ENCODE data around the gene MAPK8.

Gene MAPK8

DNA sequence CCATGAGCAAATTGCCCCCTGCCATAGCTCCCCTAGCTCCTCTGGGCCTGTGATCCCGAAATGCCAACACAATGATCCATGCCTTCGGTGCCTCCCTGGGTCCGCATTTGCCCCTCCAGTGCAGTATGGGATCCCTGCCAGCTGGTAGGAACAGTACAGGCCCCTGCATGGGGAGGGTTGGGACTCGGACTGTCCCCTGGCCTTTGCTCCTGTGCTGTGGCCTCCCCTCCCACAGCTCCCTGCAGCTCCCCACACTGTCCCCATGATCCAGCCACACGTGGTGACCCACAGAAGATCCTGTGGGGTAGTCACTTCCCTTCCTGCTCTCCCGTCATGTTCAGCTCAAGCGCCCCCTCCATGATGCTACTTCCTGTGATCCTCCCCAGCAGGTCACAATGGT, 140.3 kb downstream of the MAPK8 start:
- no peak for TF ChIP-seq BHLHE40 (IDR thresholded peaks at IDR 0.05; ENCODE audit: borderline replicate concordance)
- no peak for TF ChIP-seq L3MBTL2 (conservative IDR thresholded peaks at IDR 0.05)
- no peak for TF ChIP-seq FOXA1 (IDR thresholded peaks at IDR 0.05)
- TF ChIP-seq TARDBP (IDR thresholded peaks at IDR 0.05): no peak
- TF ChIP-seq, protein P1, sequence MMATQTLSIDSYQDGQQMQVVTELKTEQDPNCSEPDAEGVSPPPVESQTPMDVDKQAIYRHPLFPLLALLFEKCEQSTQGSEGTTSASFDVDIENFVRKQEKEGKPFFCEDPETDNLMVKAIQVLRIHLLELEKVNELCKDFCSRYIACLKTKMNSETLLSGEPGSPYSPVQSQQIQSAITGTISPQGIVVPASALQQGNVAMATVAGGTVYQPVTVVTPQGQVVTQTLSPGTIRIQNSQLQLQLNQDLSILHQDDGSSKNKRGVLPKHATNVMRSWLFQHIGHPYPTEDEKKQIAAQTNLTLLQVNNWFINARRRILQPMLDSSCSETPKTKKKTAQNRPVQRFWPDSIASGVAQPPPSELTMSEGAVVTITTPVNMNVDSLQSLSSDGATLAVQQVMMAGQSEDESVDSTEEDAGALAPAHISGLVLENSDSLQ (IDR thresholded peaks at IDR 0.05): no peak
- TF ChIP-seq ZNF384 (IDR thresholded peaks at IDR 0.05): no peak
- TF ChIP-seq SP1 (IDR thresholded peaks at IDR 0.05): no peak
- no peak for TF ChIP-seq LEF1 (IDR thresholded peaks at IDR 0.05; ENCODE audit: borderline replicate concordance)
- no peak for TF ChIP-seq FOXK2 (IDR thresholded peaks at IDR 0.05)
- POLR2A ChIA-PET: no interaction called here
- CTCF ChIA-PET: no interaction called here
- no peak for DNase-seq (ENCODE audit: extremely low spot score)

DNA sequence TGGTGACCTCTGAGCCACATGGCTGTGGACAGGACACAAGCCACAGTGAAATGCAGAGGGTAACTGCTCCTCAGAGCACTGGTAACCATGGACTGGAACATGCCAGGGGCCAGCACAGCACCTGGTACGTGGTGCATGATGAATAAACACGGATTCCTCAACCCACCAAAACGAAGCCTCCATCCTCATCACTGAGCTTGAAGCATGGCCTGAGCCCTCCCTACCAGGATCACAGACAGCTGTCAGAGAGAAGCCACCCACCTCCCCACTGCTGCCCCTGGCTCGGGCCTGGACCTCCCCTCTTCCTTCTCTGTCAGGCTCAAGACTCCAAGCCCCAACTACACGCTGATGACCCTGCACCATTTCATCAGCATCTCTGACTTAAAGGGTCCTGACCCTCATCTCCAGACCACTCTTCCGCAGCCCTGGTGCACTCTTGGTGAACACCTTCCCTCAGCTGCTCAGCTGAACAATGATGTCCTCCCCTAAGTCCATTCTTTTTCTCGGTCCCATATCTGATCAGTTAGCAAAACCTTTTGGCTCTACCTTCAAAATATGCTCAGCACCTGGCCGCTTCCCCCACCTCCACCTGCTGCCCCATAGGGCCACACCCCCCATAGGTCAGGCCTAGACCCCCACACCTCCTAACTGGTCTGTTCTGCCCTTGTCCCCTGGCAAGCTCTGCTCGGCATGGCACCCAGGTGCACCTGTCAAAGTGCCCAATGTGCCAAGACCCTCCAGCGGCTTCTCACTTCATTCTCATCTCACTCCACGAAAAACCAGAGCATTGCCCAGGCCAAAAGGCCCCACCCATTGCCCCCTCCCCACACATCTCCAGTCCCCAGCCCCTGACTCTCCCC, 141.1 kb downstream of the MAPK8 start:
- POLR2A ChIA-PET: no interaction called here
- CTCF ChIA-PET: no interaction called here
- TF ChIP-seq LEF1 (IDR thresholded peaks at IDR 0.05; ENCODE audit: borderline replicate concordance) (no peak), ZNF384 (IDR thresholded peaks at IDR 0.05) (no peak), HDGF (IDR thresholded peaks at IDR 0.05; ENCODE audit: borderline replicate concordance) (no peak), NFRKB (IDR thresholded peaks at IDR 0.05) (no peak), SUZ12 (IDR thresholded peaks at IDR 0.05) (no peak), FOXM1 (IDR thresholded peaks at IDR 0.05; ENCODE audit: borderline replicate concordance) (no peak), BHLHE40 (IDR thresholded peaks at IDR 0.05; ENCODE audit: borderline replicate concordance) (no peak), L3MBTL2 (conservative IDR thresholded peaks at IDR 0.05) (no peak), ELF4 (IDR thresholded peaks at IDR 0.05) (no peak), TARDBP (IDR thresholded peaks at IDR 0.05) (no peak)
- no peak for DNase-seq (ENCODE audit: extremely low spot score)

DNA sequence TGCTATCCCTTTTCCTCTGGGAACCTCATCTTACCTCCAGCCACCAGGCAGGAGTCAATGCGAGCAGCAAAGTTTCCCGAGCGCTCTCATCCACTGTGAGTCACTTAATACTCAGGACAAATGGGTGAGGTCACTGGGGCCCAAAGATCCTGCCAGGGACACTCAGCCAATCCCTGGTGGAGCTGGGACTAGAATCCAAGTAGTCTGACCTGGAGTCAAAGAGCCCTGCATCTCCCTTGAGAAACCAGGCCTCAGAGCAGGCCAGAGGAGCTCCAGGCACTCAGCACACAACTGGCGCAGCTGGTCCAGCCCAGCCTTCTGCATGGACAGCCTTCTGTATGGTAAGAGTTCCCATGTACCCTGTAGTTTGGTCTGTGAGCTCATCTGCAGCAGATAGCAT, 142.3 kb downstream of the MAPK8 start:
- ChIA-PET CTCF (no interaction called here), POLR2A (no interaction called here)
- TF ChIP-seq SUZ12 (IDR thresholded peaks at IDR 0.05) (no peak), NFRKB (IDR thresholded peaks at IDR 0.05) (no peak), ARNT (IDR thresholded peaks at IDR 0.05) (no peak)
- DNase-seq (ENCODE audit: extremely low spot score): no peak

DNA sequence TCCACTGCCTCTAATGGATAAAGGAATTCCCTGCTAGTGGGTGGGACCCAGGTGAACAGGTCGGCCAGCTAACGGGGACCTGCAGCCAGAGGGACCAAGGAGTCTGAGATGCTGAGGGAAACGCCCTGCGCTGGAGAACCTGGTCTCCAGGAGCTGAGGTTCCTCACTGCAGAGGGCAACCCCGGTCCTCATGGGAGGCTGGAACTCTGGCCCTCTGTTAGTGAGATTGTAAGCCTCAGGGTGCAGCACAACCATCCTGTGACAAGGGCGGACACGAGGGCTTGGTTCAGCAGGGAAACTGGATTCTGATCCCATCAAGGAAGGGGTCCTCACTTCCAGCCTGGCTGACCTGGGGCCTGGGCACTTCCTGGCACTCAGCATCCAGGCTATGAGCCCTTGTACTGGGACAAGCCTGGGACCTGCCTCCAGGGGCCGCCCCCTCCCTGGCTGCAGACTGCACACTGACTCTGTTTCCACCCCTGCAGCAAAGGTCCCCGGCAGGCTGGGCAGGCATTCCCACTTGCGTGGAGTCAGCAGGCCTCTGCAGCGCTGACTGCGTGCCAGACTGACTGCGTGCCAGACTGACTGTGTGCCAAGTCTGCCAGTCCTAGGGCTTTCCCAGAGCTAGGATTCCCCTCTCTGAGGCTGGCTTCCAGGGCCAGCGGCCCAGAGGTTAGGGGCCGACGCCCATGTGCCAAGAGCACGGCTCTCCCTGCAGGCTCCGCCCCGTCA, 143.2 kb downstream of the MAPK8 start:
- ChIA-PET CTCF (no interaction called here), POLR2A (no interaction called here)
- no peak for DNase-seq (ENCODE audit: extremely low spot score)
- TF ChIP-seq BHLHE40 (IDR thresholded peaks at IDR 0.05; ENCODE audit: borderline replicate concordance) (no peak), FOXM1 (IDR thresholded peaks at IDR 0.05; ENCODE audit: borderline replicate concordance) (no peak), NFRKB (IDR thresholded peaks at IDR 0.05) (no peak), SP1 (IDR thresholded peaks at IDR 0.05) (no peak), ELF4 (IDR thresholded peaks at IDR 0.05) (no peak), SUZ12 (IDR thresholded peaks at IDR 0.05) (no peak), TARDBP (IDR thresholded peaks at IDR 0.05) (no peak), CTBP1 (IDR thresholded peaks at IDR 0.05; ENCODE audit: borderline replicate concordance) (no peak)
- TF ChIP-seq, protein P1 (IDR thresholded peaks at IDR 0.05): no peak

DNA sequence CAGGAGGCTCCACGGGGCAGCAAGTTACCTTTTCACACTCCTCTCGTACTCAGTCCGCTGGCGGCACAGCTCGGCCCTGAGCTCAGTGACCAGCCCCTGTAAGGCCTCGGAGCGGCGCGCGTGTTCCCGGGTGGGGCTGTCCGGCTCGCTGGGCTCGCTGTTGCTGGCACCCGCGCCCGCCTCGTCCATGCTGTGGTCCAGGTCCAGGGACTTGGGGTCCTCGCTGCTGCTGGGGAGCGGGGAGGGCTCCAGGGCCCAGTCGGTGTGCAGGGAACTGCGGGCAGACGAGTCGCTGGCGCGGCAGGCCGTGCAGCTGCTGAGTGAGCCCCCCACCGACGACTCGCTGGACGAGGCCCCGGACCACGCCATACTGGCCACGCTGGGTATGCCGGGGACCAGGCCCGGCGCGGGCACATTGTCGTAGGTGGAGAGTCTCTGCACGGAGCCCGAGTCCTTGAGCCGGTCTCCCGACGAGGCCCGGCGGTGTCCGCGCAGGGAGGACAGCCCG, 143.8 kb downstream of the MAPK8 start:
- DNase-seq (ENCODE audit: extremely low spot score): no peak
- CTCF ChIA-PET: no interaction called here
- POLR2A ChIA-PET: no interaction called here
- TF ChIP-seq, protein P1 (IDR thresholded peaks at IDR 0.05): no peak
- no peak for TF ChIP-seq CTBP1 (IDR thresholded peaks at IDR 0.05; ENCODE audit: borderline replicate concordance)
- no peak for TF ChIP-seq SP1 (IDR thresholded peaks at IDR 0.05)
- no peak for TF ChIP-seq L3MBTL2 (conservative IDR thresholded peaks at IDR 0.05)
- TF ChIP-seq ARNT (IDR thresholded peaks at IDR 0.05): no peak

DNA sequence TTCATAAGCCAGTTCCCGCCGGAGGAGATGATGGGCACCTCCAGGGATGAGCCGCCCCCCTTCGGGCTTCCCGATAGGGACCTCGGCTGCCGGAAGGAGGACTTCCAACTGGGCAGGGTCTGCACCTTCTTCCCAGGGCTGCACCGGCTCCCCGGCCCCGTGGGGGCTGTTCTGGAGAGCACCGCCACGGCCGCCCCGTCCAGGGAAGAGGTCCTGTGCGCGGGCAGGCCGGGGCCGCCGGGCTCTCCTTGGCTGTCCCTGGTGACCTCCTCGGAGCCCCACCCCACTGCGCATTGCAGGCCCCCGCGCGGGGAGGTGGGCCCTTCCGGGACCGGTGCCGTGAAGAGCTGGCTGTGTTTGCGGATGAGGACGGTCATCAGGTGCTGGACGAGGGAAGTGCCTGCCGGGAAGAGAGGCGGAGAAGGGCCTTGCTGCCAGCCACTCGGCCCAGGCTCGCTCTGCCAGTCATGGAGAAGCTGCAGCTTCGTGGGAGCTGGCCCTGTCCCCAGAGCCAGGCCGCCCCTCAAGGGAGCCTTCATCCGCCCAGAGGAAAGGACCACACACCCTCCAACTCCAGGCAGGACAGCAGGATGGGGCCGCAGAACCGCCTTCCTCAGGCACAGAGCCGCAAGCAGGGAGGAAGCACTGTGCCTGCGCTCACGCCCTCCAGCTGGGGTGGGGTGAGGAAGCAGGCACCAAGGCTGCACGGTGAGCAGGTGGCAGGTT, 144.4 kb downstream of the MAPK8 start:
- CTCF ChIA-PET: no interaction called here
- no peak for DNase-seq (ENCODE audit: extremely low spot score)
- POLR2A ChIA-PET: no interaction called here
- TF ChIP-seq ARNT (IDR thresholded peaks at IDR 0.05) (no peak), FOXA1 (IDR thresholded peaks at IDR 0.05) (no peak), L3MBTL2 (conservative IDR thresholded peaks at IDR 0.05) (no peak), BHLHE40 (IDR thresholded peaks at IDR 0.05; ENCODE audit: borderline replicate concordance) (no peak), ELF4 (IDR thresholded peaks at IDR 0.05) (no peak), FOXK2 (IDR thresholded peaks at IDR 0.05) (no peak), FOXM1 (IDR thresholded peaks at IDR 0.05; ENCODE audit: borderline replicate concordance) (no peak), LEF1 (IDR thresholded peaks at IDR 0.05; ENCODE audit: borderline replicate concordance) (no peak), ZNF384 (IDR thresholded peaks at IDR 0.05) (no peak)
